Ascending aorta (tissue), 2 donors: ENCODE results near the gene ARMS2. TPM values are rescaled to one million over a fixed set of nuclear protein-coding genes. Genes with fewer than 3 reads are reported as not detected.

ENCODE experiments used
- DNase-seq, 2 donors: peaks; one replicate each; pipeline ENCODE4 v3.0.0-alpha.2; 2019; ENCODE audit warnings: low spot score in 2 of 2
- H3K27ac ChIP-seq, 2 donors: fragments of 200-600 bp; sonication (generic); one replicate each; pipeline ENCODE4 v1.5.1; 2016 to 2017; ENCODE audit warnings: mild to moderate bottlenecking in 1 of 2
- H3K27me3 ChIP-seq: fragments of 200-600 bp; sonication (generic); one replicate; pipeline ENCODE4 v1.5.1; 2017
- H3K36me3 ChIP-seq, 2 donors: fragments of 200-600 bp; sonication (generic); one replicate each; pipeline ENCODE4 v1.5.1; 2016
- H3K4me1 ChIP-seq, 2 donors: fragments of 200-600 bp; sonication (generic); one replicate each; pipeline ENCODE4 v1.5.1; 2016 to 2017; ENCODE audit warnings: mild to moderate bottlenecking in 1 of 2
- H3K4me3 ChIP-seq, 2 donors: fragments of 200-600 bp; sonication (generic); one replicate each; pipeline ENCODE4 v1.5.1; 2016 to 2017; ENCODE audit warnings: mild to moderate bottlenecking in 1 of 2
- H3K9me3 ChIP-seq, 2 donors: fragments of 200-600 bp; sonication (generic); one replicate each; pipeline ENCODE4 v1.5.1; 2016
- CTCF ChIP-seq, 3 experiments: fragments of 200-600 bp in 2 of 3; fragments of 450-650 bp in 1 of 3; sonication (generic) in 2 of 3; IDR thresholded peaks; one replicate each; pipeline ENCODE4 v1.5.1; 2016 to 2019; ENCODE audit warnings: antibody characterized with exemption in 3 of 3, mild to moderate bottlenecking in 1 of 3, moderate library complexity in 1 of 3
- intact Hi-C: fragments of 100-400 bp; cut with DNase I; formaldehyde crosslinking; loops from one replicate; pipeline ENCODE4 v1.15.1; 2023
- total RNA-seq: library from RNA; depleted of rRNA; stranded (reverse); fragments of >200 nt; gene quantifications from one replicate; pipeline ENCODE4 v1.1.0, GENCODE V29; 2016

ARMS2 gene
- total RNA-seq, 1 donor from 2014 or later, result not detected

- Histone ChIP-seq H3K27me3 (no peaks in the 10 kb centered on the region), H3K27ac (no peak overlapping the region), H3K4me3 (no peak overlapping the region), H3K36me3 (no peaks in the 10 kb centered on the region), H3K4me1 (peaks cover 0 to 2% of the 10 kb centered on the region in 2 donors), H3K9me3 (no peaks in the 10 kb centered on the region)
- DNase-seq, result no peak
- no peak for TF ChIP-seq CTCF (IDR thresholded peaks at IDR 0.05)
- intact Hi-C loops, result no loop called here
Measured at GRCh38 chr10:122450353-122450990, 4.0 kb upstream of the ARMS2 start.

GRCh38 chr10:122454071-122454470 is 382 bp upstream of the ARMS2 start:
- Histone ChIP-seq H3K27ac (no peak overlapping the region), H3K36me3 (no peaks in the 10 kb centered on the region), H3K4me1 (no peaks in the 10 kb centered on the region), H3K4me3 (no peak overlapping the region), H3K27me3 (no peaks in the 10 kb centered on the region), H3K9me3 (no peaks in the 10 kb centered on the region)
- TF ChIP-seq CTCF (IDR thresholded peaks at IDR 0.05), result no peak
- DNase-seq, result no peak
- intact Hi-C loops, result no loop called here

- no peak for DNase-seq
- Histone ChIP-seq H3K4me1 (peaks cover 0 to 3% of the 10 kb centered on the region in 2 donors), H3K4me3 (no peak overlapping the region), H3K27me3 (no peaks in the 10 kb centered on the region), H3K36me3 (no peaks in the 10 kb centered on the region), H3K9me3 (no peaks in the 10 kb centered on the region), H3K27ac (no peak overlapping the region)
- TF ChIP-seq CTCF (IDR thresholded peaks at IDR 0.05), result no peak
- intact Hi-C loops, result no loop called here
Measured at GRCh38 chr10:122455376-122456079, 1.1 kb downstream of the ARMS2 start.

- no peak for TF ChIP-seq CTCF (IDR thresholded peaks at IDR 0.05)
- H3K4me1 ChIP-seq, result peaks cover 3 to 7% of the 10 kb centered on the region in 2 donors
- no peaks in the 10 kb centered on the region for H3K9me3 ChIP-seq
- DNase-seq, result no peak
- no peak overlapping the region for H3K27ac ChIP-seq
- no peak overlapping the region for H3K4me3 ChIP-seq
- intact Hi-C loops, result no loop called here
- H3K27me3 ChIP-seq, result no peaks in the 10 kb centered on the region
- H3K36me3 ChIP-seq, result no peaks in the 10 kb centered on the region
Measured at GRCh38 chr10:122457934-122458333, 3.5 kb downstream of the ARMS2 start.

- Histone ChIP-seq H3K9me3 (no peaks in the 10 kb centered on the region), H3K27ac (no peak overlapping the region), H3K4me1 (peaks cover 3 to 9% of the 10 kb centered on the region in 2 donors), H3K36me3 (no peaks in the 10 kb centered on the region), H3K4me3 (no peak overlapping the region), H3K27me3 (no peaks in the 10 kb centered on the region)
- intact Hi-C loops, result no loop called here
- DNase-seq, result no peak
- no peak for TF ChIP-seq CTCF (IDR thresholded peaks at IDR 0.05)
Measured at GRCh38 chr10:122458693-122459092, 4.2 kb downstream of the ARMS2 start.
